ELF-1 (cell line): ENCODE results near the gene GDPGP1.

Experiments
- DNase-seq: peaks from one replicate; pipeline ENCODE4 v3.0.0-alpha.2; 2016; ENCODE audit warnings: low read depth, low spot score

The GDPGP1 gene

GRCh38 chr15:90225504-90226234 is 8.3 kb upstream of the GDPGP1 start:
- no peak for DNase-seq

GRCh38 chr15:90227336-90227735 is 6.7 kb upstream of the GDPGP1 start:
- DNase-seq, result no peak

GRCh38 chr15:90227816-90228772 is 5.9 kb upstream of the GDPGP1 start:
- DNase-seq, result no peak

GRCh38 chr15:90228960-90229359 is 5.0 kb upstream of the GDPGP1 start:
- no peak for DNase-seq

- no peak for DNase-seq
These were observed 3.9 kb upstream of the GDPGP1 start for GRCh38 chr15:90230071-90230494.

- DNase-seq, result no peak
These were observed 3.4 kb upstream of the GDPGP1 start for GRCh38 chr15:90230610-90231009.

GRCh38 chr15:90231028-90232017 is 2.7 kb upstream of the GDPGP1 start:
- DNase-seq, result no peak

GRCh38 chr15:90232196-90232595 is 1.8 kb upstream of the GDPGP1 start:
- DNase-seq, result no peak

- DNase-seq, result no peak
These were observed 1.0 kb upstream of the GDPGP1 start for GRCh38 chr15:90232941-90233386.

- peak; percentile 92 for DNase-seq
These were observed 468 bp upstream of the GDPGP1 start, which contains the start of gene CIB1 for GRCh38 chr15:90233387-90234095. CIB1 (minus strand) TSS chr15:90233941; CDS start chr15:90233885, 56 bp downstream.

- DNase-seq, result no peak
These were observed 5.4 kb downstream of the GDPGP1 start for GRCh38 chr15:90239371-90239770.

GRCh38 chr15:90240856-90241255 is 6.8 kb downstream of the GDPGP1 start:
- no peak for DNase-seq

- DNase-seq, result no peak
These were observed 7.6 kb downstream of the GDPGP1 start for GRCh38 chr15:90241343-90242192.

- no peak for DNase-seq
These were observed 10.1 kb downstream of the GDPGP1 start for GRCh38 chr15:90243943-90244639.

- no peak for DNase-seq
These were observed 14.8 kb downstream of the GDPGP1 start for GRCh38 chr15:90248789-90249202.

GRCh38 chr15:90249203-90249863 is 15.3 kb downstream of the GDPGP1 start, which contains the start of gene TTLL13:
TTLL13 (plus strand) TSS chr15:90249556; CDS start chr15:90250631, 1,075 bp downstream.
- DNase-seq, result peak; percentile 97

GRCh38 chr15:90257776-90258175 is 23.8 kb downstream of the GDPGP1 start:
- no peak for DNase-seq

- no peak for DNase-seq
These were observed 25.5 kb downstream of the GDPGP1 start for GRCh38 chr15:90259524-90259923.
